GM12878 (cell line): ENCODE measurements around the gene NKIRAS2. TPM values are rescaled to one million over a fixed set of nuclear protein-coding genes. Genes with fewer than 3 reads are reported as not detected.

Experiments used
- CHD1 ChIP-seq: IDR thresholded peaks from 2 replicates; pipeline ENCODE4 v1.6.1; 2012; ENCODE audit warnings: low read depth, low read length, improper control_type of control experiment
- EGR1 ChIP-seq, 2 experiments: IDR thresholded peaks; 1 replicate in 1 of 2; 2 replicates in 1 of 2; pipeline ENCODE4 v1.6.1; 2011 to 2012; ENCODE audit warnings: low read depth in 2 of 2, low read length in 2 of 2, borderline replicate concordance in 1 of 2, mild to moderate bottlenecking in 1 of 2, moderate library complexity in 1 of 2
- FOXM1 ChIP-seq: IDR thresholded peaks from 2 replicates; pipeline ENCODE4 v1.6.1; 2012; ENCODE audit warnings: low read depth, mild to moderate bottlenecking, inconsistent platforms, low read length, moderate library complexity
- HDAC2 ChIP-seq: fragments of 200-600 bp; sonication (generic); IDR thresholded peaks from 2 replicates; pipeline ENCODE4 v1.6.1; 2017
- KLF5 ChIP-seq: fragments of 450-650 bp; IDR thresholded peaks from 2 replicates; pipeline ENCODE4 v1.6.1; 2014; ENCODE audit warnings: mild to moderate bottlenecking; ENCODE audit not compliant: partially characterized antibody
- MTA2 ChIP-seq: fragments of 450-650 bp; IDR thresholded peaks from 2 replicates; pipeline ENCODE4 v1.6.1; 2016; ENCODE audit warnings: low read depth, mild to moderate bottlenecking, moderate library complexity
- MTA3 ChIP-seq: IDR thresholded peaks from 2 replicates; pipeline ENCODE4 v1.6.1; 2012; ENCODE audit warnings: low read length, inconsistent platforms, borderline replicate concordance
- NR2C1 ChIP-seq: fragments of 450-650 bp; IDR thresholded peaks from 2 replicates; pipeline ENCODE4 v1.6.1; 2017; ENCODE audit warnings: antibody characterized with exemption, mild to moderate bottlenecking, moderate library complexity
- NR2F1 ChIP-seq: fragments of 450-650 bp; conservative IDR thresholded peaks from 2 replicates; pipeline ENCODE4 v1.6.1; 2017; ENCODE audit warnings: mild to moderate bottlenecking
- NRF1 ChIP-seq: conservative IDR thresholded peaks from 2 replicates; pipeline ENCODE4 v1.6.1; 2011; ENCODE audit warnings: mild to moderate bottlenecking, low read depth, low read length, improper control_type of control experiment
- PAX8 ChIP-seq: fragments of 450-650 bp; IDR thresholded peaks from 2 replicates; pipeline ENCODE4 v1.6.1; 2017; ENCODE audit warnings: mild to moderate bottlenecking, moderate library complexity
- PML ChIP-seq: IDR thresholded peaks from 2 replicates; pipeline ENCODE4 v1.6.1; 2012; ENCODE audit warnings: low read length, inconsistent platforms
- RFX5 ChIP-seq: IDR thresholded peaks from 2 replicates; pipeline ENCODE4 v1.6.1; 2011; ENCODE audit warnings: low read depth, low read length, improper control_type of control experiment
- RUNX3 ChIP-seq: IDR thresholded peaks from 2 replicates; pipeline ENCODE4 v1.6.1; 2012; ENCODE audit warnings: low read length, inconsistent platforms
- SIX5 ChIP-seq: IDR thresholded peaks from 2 replicates; pipeline ENCODE4 v1.6.1; 2011; ENCODE audit warnings: mild to moderate bottlenecking, low read depth, low read length, moderate library complexity; ENCODE audit not compliant: severe bottlenecking
- SP1 ChIP-seq: IDR thresholded peaks from one replicate; pipeline ENCODE4 v1.6.1; 2011; ENCODE audit warnings: low read depth, low read length
- SRF ChIP-seq, 2 experiments: IDR thresholded peaks; 2 replicates each; pipeline ENCODE4 v1.6.1; 2011; ENCODE audit warnings: low read depth in 2 of 2, low read length in 2 of 2, mild to moderate bottlenecking in 1 of 2, moderate library complexity in 1 of 2
- STAT3 ChIP-seq: IDR thresholded peaks from 2 replicates; pipeline ENCODE4 v1.6.1; 2011; ENCODE audit warnings: low read depth, low read length, improper control_type of control experiment
- SUPT20H ChIP-seq: IDR thresholded peaks from 2 replicates; pipeline ENCODE4 v1.6.1; 2011; ENCODE audit warnings: low read depth, mild to moderate bottlenecking, low read length, moderate library complexity, borderline replicate concordance; ENCODE audit not compliant: control insufficient read depth
- TAF1 ChIP-seq: IDR thresholded peaks from 2 replicates; pipeline ENCODE4 v1.6.1; 2011; ENCODE audit warnings: mild to moderate bottlenecking, low read depth, low read length, borderline replicate concordance
- ZNF24 ChIP-seq: fragments of 450-650 bp; IDR thresholded peaks from 2 replicates; pipeline ENCODE4 v1.6.1; 2017; ENCODE audit warnings: antibody characterized with exemption, mild to moderate bottlenecking
- polyA plus RNA-seq, 11 experiments: library from polyadenylated mRNA; depleted of rRNA in 4 of 11; unstranded in 6 of 11; stranded (reverse) in 5 of 11; fragments of >200 nt; fragmentation: Nextera tagmentation in 4 of 11; fragmentation: Illumina TruSeq in 1 of 11; extraction: Ambion mirVana in 4 of 11; extraction: Trizol in 1 of 11; gene quantifications; 1 replicate in 1 of 11; 2 replicates in 10 of 11; pipeline versions ENCODE4 v1.2.1 to v1.2.3, GENCODE V29; 2011 to 2016; ENCODE audit warnings: inconsistent platforms in 2 of 11, missing spikeins in 2 of 11, low read depth in 1 of 11
- total RNA-seq, 4 experiments: library from RNA; depleted of rRNA in 3 of 4; stranded (reverse); fragments of >200 nt in 3 of 4; fragmentation: Illumina TruSeq in 1 of 4; extraction: Trizol in 1 of 4; gene quantifications; 2 replicates each; pipeline versions ENCODE4 v1.2.1 to v1.2.3, GENCODE V29; 2013 to 2021
- TF ChIP-seq, protein P1 (sequence below): fragments of 450-650 bp; formaldehyde crosslinking; IDR thresholded peaks from 2 replicates; pipeline ENCODE4 v1.4.0; 2020; ENCODE audit warnings: mild to moderate bottlenecking, moderate library complexity
- TF ChIP-seq, protein P2 (sequence below): IDR thresholded peaks from 2 replicates; pipeline ENCODE4 v1.6.1; 2011; ENCODE audit warnings: borderline replicate concordance, low read depth, mild to moderate bottlenecking, moderate library complexity, mixed read lengths, low read length; ENCODE audit not compliant: insufficient read depth; ENCODE audit errors: extremely low read length
- TF ChIP-seq, protein P3 (sequence below): fragments of 450-650 bp; IDR thresholded peaks from 2 replicates; pipeline ENCODE4 v1.6.1; 2017; ENCODE audit warnings: antibody characterized with exemption, mild to moderate bottlenecking, moderate library complexity

The NKIRAS2 gene
- total and polyA plus RNA-seq, 10 of the 15 experiments (the other 5 are each of a cell fraction or from before 2014, with no cell fraction given): 6.4 to 49.7 (median 27.2) TPM

DNA sequence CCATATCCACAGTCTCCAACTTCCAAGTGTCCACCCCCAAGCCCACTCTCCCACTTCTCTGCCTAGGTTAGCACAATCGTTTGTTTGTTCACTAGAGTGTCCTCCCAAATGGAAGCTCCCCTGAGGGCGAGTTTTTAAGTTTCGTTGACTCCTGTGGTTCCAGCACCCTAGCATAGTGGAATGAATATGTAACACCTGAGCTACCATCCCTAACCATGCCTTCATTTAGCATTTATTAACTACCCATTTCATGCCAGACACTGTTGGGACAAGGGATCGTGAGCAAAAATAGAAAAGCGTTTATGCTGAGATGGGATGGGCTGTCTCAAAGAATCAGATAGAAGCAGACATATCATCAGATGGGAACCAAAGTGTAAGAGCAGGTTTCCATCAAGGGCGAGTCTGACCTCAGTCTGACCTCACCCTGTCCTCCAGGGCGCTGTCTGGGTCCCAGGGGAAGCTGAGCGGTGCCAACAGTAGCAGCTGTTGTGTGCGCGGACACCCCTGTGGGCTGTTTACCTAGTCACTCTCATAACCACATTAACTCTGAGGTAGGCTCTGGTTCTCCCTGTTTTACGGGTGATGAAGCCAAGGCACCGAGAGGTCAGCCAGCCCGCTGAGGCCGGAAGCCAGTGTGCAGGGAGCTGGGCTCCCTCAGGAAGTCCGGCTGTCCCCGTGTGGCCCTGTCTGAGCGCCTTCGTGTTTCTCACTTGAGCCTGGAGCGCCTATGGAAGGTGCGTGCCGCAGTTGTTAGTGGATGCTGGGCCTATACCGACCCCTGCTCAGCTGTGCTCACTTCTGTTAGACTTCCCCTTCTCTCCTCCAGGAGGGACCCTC is 47.1 kb upstream of the NKIRAS2 start (continued):
- TF ChIP-seq SUPT20H: no peak
- TF ChIP-seq NR2F1: peak; percentile 94
- TF ChIP-seq TAF1: no peak
- no peak for TF ChIP-seq PAX8
- no peak for TF ChIP-seq FOXM1
- no peak for TF ChIP-seq RFX5
- TF ChIP-seq STAT3: no peak
- TF ChIP-seq, protein P1, sequence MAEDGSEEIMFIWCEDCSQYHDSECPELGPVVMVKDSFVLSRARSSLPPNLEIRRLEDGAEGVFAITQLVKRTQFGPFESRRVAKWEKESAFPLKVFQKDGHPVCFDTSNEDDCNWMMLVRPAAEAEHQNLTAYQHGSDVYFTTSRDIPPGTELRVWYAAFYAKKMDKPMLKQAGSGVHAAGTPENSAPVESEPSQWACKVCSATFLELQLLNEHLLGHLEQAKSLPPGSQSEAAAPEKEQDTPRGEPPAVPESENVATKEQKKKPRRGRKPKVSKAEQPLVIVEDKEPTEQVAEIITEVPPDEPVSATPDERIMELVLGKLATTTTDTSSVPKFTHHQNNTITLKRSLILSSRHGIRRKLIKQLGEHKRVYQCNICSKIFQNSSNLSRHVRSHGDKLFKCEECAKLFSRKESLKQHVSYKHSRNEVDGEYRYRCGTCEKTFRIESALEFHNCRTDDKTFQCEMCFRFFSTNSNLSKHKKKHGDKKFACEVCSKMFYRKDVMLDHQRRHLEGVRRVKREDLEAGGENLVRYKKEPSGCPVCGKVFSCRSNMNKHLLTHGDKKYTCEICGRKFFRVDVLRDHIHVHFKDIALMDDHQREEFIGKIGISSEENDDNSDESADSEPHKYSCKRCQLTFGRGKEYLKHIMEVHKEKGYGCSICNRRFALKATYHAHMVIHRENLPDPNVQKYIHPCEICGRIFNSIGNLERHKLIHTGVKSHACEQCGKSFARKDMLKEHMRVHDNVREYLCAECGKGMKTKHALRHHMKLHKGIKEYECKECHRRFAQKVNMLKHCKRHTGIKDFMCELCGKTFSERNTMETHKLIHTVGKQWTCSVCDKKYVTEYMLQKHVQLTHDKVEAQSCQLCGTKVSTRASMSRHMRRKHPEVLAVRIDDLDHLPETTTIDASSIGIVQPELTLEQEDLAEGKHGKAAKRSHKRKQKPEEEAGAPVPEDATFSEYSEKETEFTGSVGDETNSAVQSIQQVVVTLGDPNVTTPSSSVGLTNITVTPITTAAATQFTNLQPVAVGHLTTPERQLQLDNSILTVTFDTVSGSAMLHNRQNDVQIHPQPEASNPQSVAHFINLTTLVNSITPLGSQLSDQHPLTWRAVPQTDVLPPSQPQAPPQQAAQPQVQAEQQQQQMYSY: no peak
- TF ChIP-seq SP1: no peak
- TF ChIP-seq CHD1: no peak
- TF ChIP-seq EGR1 (IDR thresholded peaks at IDR 0.05; ENCODE audit: borderline replicate concordance in 1 of 2, low read depth in 2 of 2, low read length in 2 of 2): no peak
- TF ChIP-seq SRF (IDR thresholded peaks at IDR 0.05; ENCODE audit: low read depth in 2 of 2, low read length in 2 of 2): no peak
- no peak for TF ChIP-seq NR2C1
- no peak for TF ChIP-seq MTA3
- TF ChIP-seq, protein P2, sequence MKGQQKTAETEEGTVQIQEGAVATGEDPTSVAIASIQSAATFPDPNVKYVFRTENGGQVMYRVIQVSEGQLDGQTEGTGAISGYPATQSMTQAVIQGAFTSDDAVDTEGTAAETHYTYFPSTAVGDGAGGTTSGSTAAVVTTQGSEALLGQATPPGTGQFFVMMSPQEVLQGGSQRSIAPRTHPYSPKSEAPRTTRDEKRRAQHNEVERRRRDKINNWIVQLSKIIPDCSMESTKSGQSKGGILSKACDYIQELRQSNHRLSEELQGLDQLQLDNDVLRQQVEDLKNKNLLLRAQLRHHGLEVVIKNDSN: no peak
- TF ChIP-seq, protein P3, sequence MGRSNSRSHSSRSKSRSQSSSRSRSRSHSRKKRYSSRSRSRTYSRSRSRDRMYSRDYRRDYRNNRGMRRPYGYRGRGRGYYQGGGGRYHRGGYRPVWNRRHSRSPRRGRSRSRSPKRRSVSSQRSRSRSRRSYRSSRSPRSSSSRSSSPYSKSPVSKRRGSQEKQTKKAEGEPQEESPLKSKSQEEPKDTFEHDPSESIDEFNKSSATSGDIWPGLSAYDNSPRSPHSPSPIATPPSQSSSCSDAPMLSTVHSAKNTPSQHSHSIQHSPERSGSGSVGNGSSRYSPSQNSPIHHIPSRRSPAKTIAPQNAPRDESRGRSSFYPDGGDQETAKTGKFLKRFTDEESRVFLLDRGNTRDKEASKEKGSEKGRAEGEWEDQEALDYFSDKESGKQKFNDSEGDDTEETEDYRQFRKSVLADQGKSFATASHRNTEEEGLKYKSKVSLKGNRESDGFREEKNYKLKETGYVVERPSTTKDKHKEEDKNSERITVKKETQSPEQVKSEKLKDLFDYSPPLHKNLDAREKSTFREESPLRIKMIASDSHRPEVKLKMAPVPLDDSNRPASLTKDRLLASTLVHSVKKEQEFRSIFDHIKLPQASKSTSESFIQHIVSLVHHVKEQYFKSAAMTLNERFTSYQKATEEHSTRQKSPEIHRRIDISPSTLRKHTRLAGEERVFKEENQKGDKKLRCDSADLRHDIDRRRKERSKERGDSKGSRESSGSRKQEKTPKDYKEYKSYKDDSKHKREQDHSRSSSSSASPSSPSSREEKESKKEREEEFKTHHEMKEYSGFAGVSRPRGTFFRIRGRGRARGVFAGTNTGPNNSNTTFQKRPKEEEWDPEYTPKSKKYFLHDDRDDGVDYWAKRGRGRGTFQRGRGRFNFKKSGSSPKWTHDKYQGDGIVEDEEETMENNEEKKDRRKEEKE: no peak
- TF ChIP-seq HDAC2: no peak
- TF ChIP-seq KLF5: peak; percentile 21
- TF ChIP-seq MTA2: peak; percentile 51; the same call in 1 of the 2 replicates
- TF ChIP-seq RUNX3: peak; percentile 61; the same call in 1 of the 2 replicates
- no peak for TF ChIP-seq PML
- TF ChIP-seq SIX5: no peak
- no peak for TF ChIP-seq ZNF24
- no peak for TF ChIP-seq NRF1
